NCI-H1048 (cell line): ENCODE results near the gene APOD.

Experiments
- DNase-seq: peaks from one replicate; lab custom pipeline; 2025; lab: John Stamatoyannopoulos, UW

The APOD gene

GRCh38 chr3:195553268-195553667, 30.5 kb downstream of the APOD start:
- DNase-seq, result no peak

- DNase-seq, result no peak
These were observed 32.3 kb downstream of the APOD start for GRCh38 chr3:195551381-195551978.

GRCh38 chr3:195550723-195551122, 33.0 kb downstream of the APOD start:
- DNase-seq, result no peak

DNA sequence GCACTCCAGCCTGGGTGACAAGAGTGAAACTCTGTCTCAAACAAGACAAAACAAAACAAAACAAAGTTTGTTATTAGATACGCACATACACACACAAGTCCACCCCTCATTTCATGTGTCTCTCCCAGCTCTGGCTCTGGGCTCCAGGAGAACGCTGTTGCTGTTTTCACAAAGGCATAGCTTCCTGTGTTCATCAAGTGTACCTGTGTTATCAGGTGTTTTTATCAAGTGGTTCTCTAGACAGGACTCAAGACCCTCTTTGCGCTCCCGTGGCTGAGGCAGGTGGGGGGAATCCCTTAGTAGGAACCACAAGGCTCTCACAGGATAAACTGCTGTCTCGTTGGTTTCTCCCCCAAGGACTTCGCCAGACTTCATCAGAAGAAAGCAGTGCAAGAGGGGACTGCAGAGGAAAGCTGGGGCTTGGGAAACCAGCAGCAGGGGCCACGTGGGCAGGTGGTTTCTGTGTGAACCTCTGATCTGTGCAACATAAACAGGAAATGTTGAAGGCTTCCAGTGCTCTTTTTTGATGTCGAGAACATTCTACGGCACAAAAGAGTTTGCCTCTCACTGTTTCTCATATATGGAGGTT, 33.7 kb downstream of the APOD start:
- no peak for DNase-seq

DNA sequence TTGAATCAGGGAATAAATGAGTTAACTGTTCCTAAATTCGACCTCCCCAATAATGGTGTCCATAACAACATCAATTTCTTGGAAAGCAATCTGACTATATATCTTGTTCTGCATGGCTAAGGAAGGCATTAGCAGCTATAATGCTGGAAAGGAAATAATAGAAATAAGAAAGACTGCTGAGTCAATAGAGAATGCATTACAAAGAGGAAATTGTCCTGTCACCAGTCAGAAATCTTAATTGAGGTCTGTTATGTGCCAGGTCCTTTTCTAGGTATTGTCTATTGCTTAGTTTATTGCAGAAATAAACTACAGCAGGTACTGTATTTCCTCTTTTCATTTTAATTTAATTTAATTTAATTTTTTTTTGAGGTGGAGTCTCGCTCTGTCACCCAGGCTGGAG, 34.8 kb downstream of the APOD start:
- no peak for DNase-seq

DNA sequence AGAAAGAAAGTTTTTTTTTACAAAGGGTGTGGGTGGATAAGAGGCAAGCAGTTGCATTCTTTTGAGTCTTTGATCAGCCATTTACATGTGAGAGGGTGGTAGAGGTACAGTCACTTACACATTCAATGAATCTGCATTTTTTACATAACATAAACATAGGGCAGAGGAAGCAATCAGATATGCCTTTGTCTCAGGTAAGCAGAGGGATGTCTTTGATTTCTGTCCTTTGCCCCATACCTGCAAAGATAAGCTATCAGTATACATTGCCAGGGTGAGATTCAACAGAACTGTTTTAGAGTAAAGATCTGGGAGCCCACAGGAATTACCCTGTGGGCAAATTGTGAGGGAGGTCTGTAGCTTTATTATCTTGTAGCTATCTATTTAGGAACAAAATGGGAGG, 35.2 kb downstream of the APOD start:
- no peak for DNase-seq

- no peak for DNase-seq
These were observed 35.7 kb downstream of the APOD start for GRCh38 chr3:195548006-195548405.

GRCh38 chr3:195546130-195546560, 37.6 kb downstream of the APOD start:
- DNase-seq, result no peak

DNA sequence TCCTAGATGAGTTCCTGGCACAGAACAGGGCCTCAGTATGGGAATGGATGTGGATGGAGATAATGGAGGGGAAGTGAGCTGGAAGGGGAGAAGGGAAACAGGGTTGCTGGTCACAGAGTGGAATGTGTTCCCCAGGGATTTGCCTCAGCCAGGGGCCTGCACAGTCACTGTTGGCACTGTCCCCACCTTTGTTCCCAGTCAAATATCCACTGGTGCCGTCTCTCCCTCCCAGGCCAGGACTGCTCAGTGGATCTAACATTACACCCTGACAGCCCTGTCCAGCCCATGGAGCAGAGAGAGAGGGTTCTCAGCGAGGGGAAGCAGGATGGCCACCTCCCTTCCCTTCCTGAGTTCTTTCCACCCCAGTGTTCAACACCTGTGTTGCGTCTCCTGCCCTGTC, 39.1 kb downstream of the APOD start:
- DNase-seq, result no peak

DNA sequence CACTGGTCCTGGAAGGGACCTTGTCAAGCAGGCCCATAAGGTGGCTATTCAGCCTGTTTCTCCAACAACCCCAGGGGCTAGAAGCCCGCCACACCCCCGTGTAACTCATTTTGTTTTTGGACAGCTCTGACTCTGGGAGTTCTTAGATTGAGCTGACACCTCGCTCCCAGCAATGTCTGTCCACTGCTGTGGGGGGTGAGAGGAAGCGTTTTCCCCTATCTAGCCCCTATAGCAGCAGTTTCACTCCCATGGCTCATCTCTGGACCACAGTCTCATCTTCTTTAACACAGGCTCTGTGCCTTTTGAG, 39.6 kb downstream of the APOD start:
- DNase-seq, result no peak

- DNase-seq, result no peak
These were observed 40.1 kb downstream of the APOD start for GRCh38 chr3:195543500-195544229.

DNA sequence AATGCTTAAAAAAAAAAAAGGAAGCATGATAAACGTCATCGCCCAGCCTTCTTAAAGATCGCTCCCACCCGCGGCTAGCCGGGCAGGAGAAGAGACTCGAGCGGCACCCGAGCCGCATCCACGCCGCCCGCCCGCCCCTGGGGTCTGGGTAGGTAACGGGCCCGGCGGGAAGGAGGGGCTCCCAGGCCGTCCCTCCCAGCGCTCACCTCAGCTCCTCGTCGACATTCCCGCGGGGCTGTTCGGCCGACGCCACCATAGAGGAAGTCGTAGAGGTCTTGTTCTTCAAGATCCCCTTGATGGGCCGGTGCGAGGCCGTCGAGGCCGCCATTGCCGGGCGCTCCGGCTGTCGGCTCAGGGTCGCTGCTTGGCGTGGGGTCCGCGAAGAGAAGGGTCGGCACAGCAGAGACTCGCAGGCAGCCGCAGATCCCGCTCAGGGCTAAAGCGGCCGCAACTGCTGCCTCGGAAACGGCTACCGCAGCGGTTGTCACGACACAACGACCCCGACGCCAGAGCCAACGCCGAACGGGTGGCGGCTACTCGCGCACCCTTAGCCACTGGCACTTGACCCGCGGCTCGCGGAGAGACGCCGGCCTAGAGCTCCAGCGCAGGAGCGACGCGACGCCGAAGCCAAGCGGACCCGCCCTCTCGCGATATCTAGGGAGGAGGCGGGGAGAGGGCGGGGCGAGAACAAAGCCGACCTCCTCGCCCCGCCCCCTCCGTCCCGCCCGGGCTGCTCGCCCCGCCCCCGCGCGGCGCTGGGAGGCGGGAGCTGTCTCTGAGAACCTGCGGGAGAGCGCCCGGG, 40.8 kb downstream of the APOD start, which contains the start of gene PPP1R2:
PPP1R2 (minus strand) TSS at position 628 of the 802 bp plus-strand sequence; CDS start at position 328, 300 bp downstream.
- peak; percentile 72 for DNase-seq

GRCh38 chr3:195542316-195542697, 41.4 kb downstream of the APOD start:
- no peak for DNase-seq

GRCh38 chr3:195540511-195540910, 43.2 kb downstream of the APOD start:
- DNase-seq, result no peak

- no peak for DNase-seq
These were observed 43.7 kb downstream of the APOD start for GRCh38 chr3:195540027-195540426.

GRCh38 chr3:195539479-195539878, 44.3 kb downstream of the APOD start:
- no peak for DNase-seq

GRCh38 chr3:195537995-195538394, 45.7 kb downstream of the APOD start:
- no peak for DNase-seq

DNA sequence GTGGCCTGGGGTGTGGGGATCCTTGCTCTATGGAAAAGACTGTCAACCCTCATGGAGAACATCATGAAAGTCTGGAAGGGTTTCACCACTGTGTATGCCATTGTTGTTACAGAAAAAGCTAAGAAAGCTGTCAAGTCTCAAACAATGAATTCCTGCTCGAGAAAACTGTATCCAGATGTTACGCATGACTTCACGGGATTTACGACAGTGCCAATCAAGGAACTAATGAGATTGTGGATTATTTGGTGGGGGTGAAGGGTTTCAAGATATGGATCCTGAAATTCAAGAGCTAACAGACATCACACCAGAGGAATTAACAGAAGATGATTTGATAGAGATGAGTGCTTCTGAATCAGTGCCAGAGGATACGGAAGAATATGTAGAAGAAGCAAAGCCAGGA, 48.4 kb downstream of the APOD start:
- no peak for DNase-seq

DNA sequence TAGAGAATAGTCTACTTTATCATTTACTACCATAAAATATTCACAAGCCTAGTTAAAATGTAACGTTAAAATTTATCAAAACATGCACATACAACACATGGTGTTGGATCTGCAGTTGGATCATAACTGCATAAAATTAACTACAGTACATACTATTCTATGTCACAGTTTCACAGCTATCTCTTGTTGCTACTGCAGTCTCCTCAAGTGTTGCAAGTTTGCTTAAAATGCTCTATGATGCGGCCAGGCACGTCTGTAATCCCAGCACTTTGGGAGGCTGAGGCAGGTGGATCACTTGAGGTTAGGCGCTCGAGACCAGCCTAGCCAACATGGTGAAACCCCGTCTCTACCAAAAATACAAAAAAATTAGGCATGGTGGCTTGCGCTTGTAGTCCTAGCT, 50.9 kb downstream of the APOD start:
- no peak for DNase-seq

- no peak for DNase-seq
These were observed 51.4 kb downstream of the APOD start for GRCh38 chr3:195532345-195532744.

GRCh38 chr3:195531683-195532082, 52.1 kb downstream of the APOD start:
- DNase-seq, result no peak

DNA sequence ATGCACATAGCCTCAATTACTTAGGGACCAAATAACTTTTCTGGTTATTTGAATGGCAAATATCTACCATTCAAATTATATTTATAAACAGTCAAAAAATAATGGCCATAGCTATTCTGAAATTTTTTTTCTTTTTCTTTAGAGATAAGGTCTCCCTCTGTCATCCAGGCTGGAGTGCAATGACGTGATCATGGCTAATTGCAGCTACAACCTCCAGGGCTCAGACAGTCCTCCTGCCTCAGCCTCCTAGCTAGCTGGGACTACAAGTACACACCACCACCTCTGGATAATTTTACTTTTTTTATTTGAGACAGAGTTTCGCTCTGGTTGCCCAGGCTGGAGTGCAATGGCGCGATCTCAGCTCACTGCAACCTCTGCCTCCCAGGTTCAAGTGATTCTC, 57.2 kb downstream of the APOD start:
- DNase-seq, result no peak
